GM21423 (cell line): Measurements from ENCODE around the gene GAREM2.

Experiments
- ATAC-seq: cut with Tn5 transposase; IDR thresholded peaks from one replicate; pipeline ENCODE4 v1.9.1; 2021; ENCODE audit warnings: mild to moderate bottlenecking, moderate library complexity; ENCODE audit not compliant: unreplicated experiment

Gene GAREM2

GRCh38 chr2:26185954-26186770 lies 13.3 kb downstream of the GAREM2 start:
- no peak for ATAC-seq

GRCh38 chr2:26187114-26187513 lies 14.2 kb downstream of the GAREM2 start:
- no peak for ATAC-seq

GRCh38 chr2:26187537-26188104 lies 14.7 kb downstream of the GAREM2 start:
- ATAC-seq = no peak

- no peak for ATAC-seq
Observed at GRCh38 chr2:26189123-26189522, 16.2 kb downstream of the GAREM2 start.

GRCh38 chr2:26189751-26190150 lies 16.9 kb downstream of the GAREM2 start:
- no peak for ATAC-seq

GRCh38 chr2:26190369-26190768 lies 17.5 kb downstream of the GAREM2 start:
- no peak for ATAC-seq

GRCh38 chr2:26191316-26192159 lies 18.6 kb downstream of the GAREM2 start:
- ATAC-seq = no peak

GRCh38 chr2:26193578-26194231 lies 20.8 kb downstream of the GAREM2 start:
- no peak for ATAC-seq

- ATAC-seq = no peak
Observed at GRCh38 chr2:26195040-26195984, 22.4 kb downstream of the GAREM2 start.

- ATAC-seq = no peak
Observed at GRCh38 chr2:26196683-26197418, 24.0 kb downstream of the GAREM2 start.

GRCh38 chr2:26197516-26197915 lies 24.6 kb downstream of the GAREM2 start:
- ATAC-seq = no peak

- ATAC-seq = no peak
Observed at GRCh38 chr2:26202981-26203490, 30.1 kb downstream of the GAREM2 start.

- no peak for ATAC-seq
Observed at GRCh38 chr2:26203906-26204305, 31.0 kb downstream of the GAREM2 start.

GRCh38 chr2:26212011-26212410 lies 39.1 kb downstream of the GAREM2 start:
- no peak for ATAC-seq

- no peak for ATAC-seq
Observed at GRCh38 chr2:26214759-26215158, 41.9 kb downstream of the GAREM2 start.

GRCh38 chr2:26215833-26216232 lies 42.9 kb downstream of the GAREM2 start:
- no peak for ATAC-seq

GRCh38 chr2:26216587-26216986 lies 43.7 kb downstream of the GAREM2 start:
- ATAC-seq = no peak

- no peak for ATAC-seq
Observed at GRCh38 chr2:26217720-26218119, 44.8 kb downstream of the GAREM2 start.

GRCh38 chr2:26223018-26223417 lies 50.1 kb downstream of the GAREM2 start:
- ATAC-seq = no peak
